ENCODE data around the gene KCNQ1. TPM values are rescaled to one million over a fixed set of nuclear protein-coding genes. Genes with fewer than 3 reads are reported as not detected.

Gene KCNQ1
- total and polyA plus RNA-seq, 8 donors = 14.0 to 61.1 (median 46.7) TPM

DNA sequence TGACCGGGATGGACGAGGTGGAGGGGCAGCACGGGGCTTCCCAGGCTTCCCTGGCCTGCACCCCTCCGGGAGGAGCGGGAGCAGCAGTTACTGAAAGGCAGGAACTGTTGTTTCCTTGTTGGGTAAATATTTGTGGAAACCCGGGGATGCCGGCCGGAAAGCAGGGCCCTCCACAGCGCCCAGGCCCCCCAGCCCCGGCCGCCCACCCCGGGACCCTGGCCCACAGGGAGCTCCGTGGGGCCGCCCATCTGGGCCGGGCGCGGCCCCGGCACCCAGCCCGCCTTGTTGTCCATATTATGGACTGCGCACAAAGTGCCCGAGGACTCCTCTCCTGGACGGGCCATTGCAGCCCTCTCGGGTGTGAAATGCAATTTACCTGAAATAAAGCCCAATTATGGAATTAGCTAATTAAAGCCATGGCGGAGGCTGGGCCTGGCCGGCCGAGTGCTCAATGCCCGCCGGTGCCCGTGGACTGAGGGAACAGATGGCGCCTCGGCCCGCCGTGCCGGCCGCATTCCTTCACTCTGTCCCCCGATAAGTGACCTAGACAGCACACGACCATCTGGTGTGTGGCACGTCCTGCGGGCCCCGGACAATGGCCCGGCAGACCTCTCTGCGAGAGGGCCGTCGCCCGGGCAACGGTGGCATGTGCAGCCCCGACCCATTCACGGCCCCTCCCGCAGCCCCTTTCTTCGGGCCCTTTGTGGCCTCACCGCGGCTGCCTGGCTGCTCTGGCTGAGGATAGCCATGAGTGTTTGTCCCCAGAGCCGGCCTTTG is 405.4 kb downstream of the KCNQ1 start:
- H3K27me3 ChIP-seq = no peaks in the 10 kb centered on the region
- WGBS, 2 donors = 68% methylated on average over 48 to 53 of the region's 53 CpGs
- intact Hi-C loops (cut with DNase I) = no loop called here
- TF ChIP-seq CTCF (IDR thresholded peaks at IDR 0.05) = no peak
- DNase-seq (no peak), ATAC-seq (no peak), FAIRE-seq (no peak)
- no peak overlapping the region for H3K27ac ChIP-seq
- H3K9me3 ChIP-seq = no peaks in the 10 kb centered on the region
- H3K36me3 ChIP-seq = no peaks in the 10 kb centered on the region
- H3K4me1 ChIP-seq = no peaks in the 10 kb centered on the region
- H3K4me3 ChIP-seq = no peak overlapping the region

DNA sequence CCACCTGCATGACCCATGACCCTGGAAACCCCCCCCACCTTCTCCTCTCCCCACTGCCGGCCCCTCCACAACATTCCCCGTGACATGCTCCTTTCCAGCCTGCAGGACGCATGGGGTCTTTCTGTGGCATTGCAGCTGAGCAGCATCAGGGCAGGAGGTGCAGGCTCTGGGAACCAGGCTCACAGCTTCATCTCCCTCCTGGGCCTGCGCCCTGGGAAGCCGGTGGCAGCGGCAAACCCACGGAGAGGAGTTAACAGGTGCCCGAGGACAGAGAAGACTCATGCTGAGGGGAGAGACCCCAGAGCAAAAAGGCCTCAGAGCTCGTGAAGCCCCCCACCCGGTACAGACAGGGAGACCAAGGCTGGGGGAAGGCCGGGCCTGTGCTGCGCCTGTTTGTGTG is 408.6 kb downstream of the KCNQ1 start:
- intact Hi-C loops (cut with DNase I) = no loop called here
- no peak for ATAC-seq
- FAIRE-seq = no peak
- Histone ChIP-seq H3K4me3 (no peak overlapping the region), H3K4me1 (no peaks in the 10 kb centered on the region), H3K36me3 (no peaks in the 10 kb centered on the region), H3K9me3 (no peaks in the 10 kb centered on the region), H3K27ac (no peak overlapping the region), H3K27me3 (no peaks in the 10 kb centered on the region)
- WGBS, 2 donors = 92 to 99% methylated on average over 12 of the region's 12 CpGs
- TF ChIP-seq CTCF (IDR thresholded peaks at IDR 0.05) = no peak
- DNase-seq = peak in 1 of 6 donors; percentile 39

DNA sequence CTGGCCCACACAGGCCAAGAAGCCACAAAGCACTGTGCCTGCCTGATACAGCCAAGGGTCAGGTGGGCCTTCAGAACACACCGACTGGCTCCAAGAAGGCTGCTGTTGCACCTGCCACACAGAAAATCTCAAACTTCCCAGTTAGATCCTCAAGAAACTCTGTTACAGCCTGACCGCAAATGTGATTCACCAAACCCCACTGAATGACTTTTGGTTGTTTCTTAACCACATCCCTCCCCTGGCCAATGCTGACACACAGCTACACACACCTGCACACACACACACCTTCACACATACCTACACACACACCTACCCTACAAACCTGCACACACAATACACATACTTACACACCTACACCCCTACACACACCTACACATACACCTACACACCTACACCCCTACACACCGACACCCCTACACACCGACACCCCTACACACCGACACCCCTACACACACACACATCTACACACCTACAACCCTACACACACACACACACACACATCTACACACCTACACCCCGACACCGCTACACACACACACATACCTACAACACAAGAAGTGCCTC is 409.3 kb downstream of the KCNQ1 start:
- intact Hi-C loops (cut with DNase I) = no loop called here
- TF ChIP-seq CTCF (IDR thresholded peaks at IDR 0.05) = no peak
- Histone ChIP-seq H3K27ac (no peak overlapping the region), H3K4me1 (no peaks in the 10 kb centered on the region), H3K27me3 (no peaks in the 10 kb centered on the region), H3K4me3 (no peak overlapping the region), H3K9me3 (no peaks in the 10 kb centered on the region), H3K36me3 (no peaks in the 10 kb centered on the region)
- FAIRE-seq (no peak), ATAC-seq (no peak), DNase-seq (peak in 1 of 6 donors; percentile 9)
- 93 to 94% methylated on average over 7 of the region's 7 CpGs for WGBS, 2 donors

GRCh38 chr11:2855162-2855561 is 410.4 kb downstream of the KCNQ1 start:
- DNase-seq = no peak
- no peak overlapping the region for H3K4me3 ChIP-seq
- H3K36me3 ChIP-seq = no peaks in the 10 kb centered on the region
- no peaks in the 10 kb centered on the region for H3K27me3 ChIP-seq
- no peak for FAIRE-seq
- no peak for TF ChIP-seq CTCF (IDR thresholded peaks at IDR 0.05)
- 88 to 94% methylated on average over 7 to 8 of the region's 8 CpGs for WGBS, 2 donors
- H3K27ac ChIP-seq = no peak overlapping the region
- ATAC-seq = no peak
- intact Hi-C loops (cut with DNase I) = no loop called here
- no peaks in the 10 kb centered on the region for H3K9me3 ChIP-seq
- H3K4me1 ChIP-seq = no peaks in the 10 kb centered on the region

GRCh38 chr11:2857276-2857675 is 412.5 kb downstream of the KCNQ1 start:
- intact Hi-C loops (cut with DNase I) = no loop called here
- Histone ChIP-seq H3K4me1 (no peaks in the 10 kb centered on the region), H3K9me3 (no peaks in the 10 kb centered on the region), H3K4me3 (no peak overlapping the region), H3K27ac (no peak overlapping the region), H3K36me3 (no peaks in the 10 kb centered on the region), H3K27me3 (peaks cover 0 to 4% (median 0%) of the 10 kb centered on the region in 4 donors)
- FAIRE-seq (no peak), ATAC-seq (no peak), DNase-seq (no peak)
- TF ChIP-seq CTCF (IDR thresholded peaks at IDR 0.05) = no peak
- 74 to 75% methylated on average over 11 of the region's 11 CpGs for WGBS, 2 donors
